T follicular helper cell (primary cell): ENCODE measurements around the gene RUVBL2.

Source experiments
- DNase-seq: peaks from one replicate; pipeline ENCODE4 v3.0.0-alpha.2; 2020; ENCODE audit warnings: low read depth

Gene RUVBL2

GRCh38 chr19:48989701-48990291, 3.9 kb upstream of the RUVBL2 start:
- DNase-seq: no peak

GRCh38 chr19:48990400-48990799, 3.3 kb upstream of the RUVBL2 start:
- no peak for DNase-seq

DNA sequence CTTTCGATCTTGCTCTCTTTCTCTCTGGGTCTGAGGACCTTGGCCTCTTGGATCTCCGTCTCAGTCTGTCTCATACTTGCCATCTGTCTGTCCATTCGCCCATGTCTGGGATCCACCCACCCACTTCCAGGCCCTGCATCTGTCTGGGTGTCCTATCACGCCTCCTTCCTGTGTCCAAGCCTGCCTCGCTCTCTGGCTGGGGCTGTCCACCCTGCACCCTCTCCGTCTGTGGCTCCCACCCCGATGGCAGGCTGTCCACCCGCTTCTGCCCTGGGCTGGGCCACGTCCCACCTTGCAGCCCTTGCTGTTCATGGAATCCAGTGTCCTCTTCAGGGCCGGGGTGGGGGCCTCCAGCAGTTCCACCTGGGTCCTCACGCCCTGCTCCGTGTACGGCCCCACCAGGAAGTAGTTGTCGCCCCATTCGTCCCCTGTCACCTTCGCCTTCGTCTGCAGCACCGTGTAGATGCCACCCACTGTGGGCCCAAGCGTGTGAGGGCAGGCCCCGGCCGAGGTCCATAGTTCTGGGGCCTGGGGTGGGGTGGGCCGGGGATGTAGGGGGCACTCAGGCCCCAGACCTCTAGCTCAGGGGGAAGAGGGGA, 2.6 kb upstream of the RUVBL2 start:
- DNase-seq: no peak

GRCh38 chr19:48991873-48992580, 1.7 kb upstream of the RUVBL2 start:
- DNase-seq: no peak

- no peak for DNase-seq
Measured at GRCh38 chr19:48992581-48993174, 1.0 kb upstream of the RUVBL2 start.

GRCh38 chr19:48994035-48994386, 324 bp downstream of the RUVBL2 start:
- no peak for DNase-seq

GRCh38 chr19:48997972-48998371, 4.3 kb downstream of the RUVBL2 start:
- DNase-seq: peak; percentile 15

GRCh38 chr19:48999481-49000325, 6.0 kb downstream of the RUVBL2 start:
- peak; percentile 55 for DNase-seq

DNA sequence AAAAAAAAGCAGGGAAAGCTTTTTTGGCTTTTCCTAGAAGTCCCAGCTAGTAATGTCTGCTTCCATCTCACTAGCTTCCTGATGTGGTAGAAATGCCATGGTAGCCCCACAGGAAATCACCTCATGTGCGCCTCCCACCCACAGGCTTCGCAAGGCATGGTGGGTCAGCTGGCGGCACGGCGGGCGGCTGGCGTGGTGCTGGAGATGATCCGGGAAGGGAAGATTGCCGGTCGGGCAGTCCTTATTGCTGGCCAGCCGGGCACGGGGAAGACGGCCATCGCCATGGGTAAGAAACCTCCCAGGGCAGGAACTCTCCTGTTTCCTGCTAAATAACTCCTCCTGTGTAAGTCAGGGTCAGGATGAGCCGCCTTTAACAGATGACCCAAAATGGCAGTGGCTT, 10.4 kb downstream of the RUVBL2 start:
- DNase-seq: no peak

- no peak for DNase-seq
Measured at GRCh38 chr19:49004964-49005614, 11.4 kb downstream of the RUVBL2 start.

- DNase-seq: no peak
Measured at GRCh38 chr19:49006905-49007304, 13.2 kb downstream of the RUVBL2 start.

GRCh38 chr19:49009828-49010227, 16.1 kb downstream of the RUVBL2 start:
- no peak for DNase-seq

DNA sequence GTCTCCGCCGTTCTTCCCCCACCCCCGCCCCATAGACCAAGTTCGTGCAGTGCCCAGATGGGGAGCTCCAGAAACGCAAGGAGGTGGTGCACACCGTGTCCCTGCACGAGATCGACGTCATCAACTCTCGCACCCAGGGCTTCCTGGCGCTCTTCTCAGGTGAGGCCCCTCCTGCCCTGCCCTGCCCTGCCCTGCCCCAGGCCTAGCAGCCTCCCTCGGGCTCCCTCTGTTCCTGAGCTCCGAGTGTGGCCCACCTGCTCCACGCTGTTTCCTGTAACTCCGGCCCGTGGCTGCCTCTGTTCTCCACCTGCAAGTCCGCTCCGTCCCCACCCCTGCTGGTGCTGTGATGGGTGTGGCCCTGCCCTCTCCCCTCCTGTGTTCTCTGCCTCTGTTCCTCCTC, 16.8 kb downstream of the RUVBL2 start:
- DNase-seq: no peak

- no peak for DNase-seq
Measured at GRCh38 chr19:49011194-49011593, 17.5 kb downstream of the RUVBL2 start.

- DNase-seq: no peak
Measured at GRCh38 chr19:49014123-49014869, 20.6 kb downstream of the RUVBL2 start.

DNA sequence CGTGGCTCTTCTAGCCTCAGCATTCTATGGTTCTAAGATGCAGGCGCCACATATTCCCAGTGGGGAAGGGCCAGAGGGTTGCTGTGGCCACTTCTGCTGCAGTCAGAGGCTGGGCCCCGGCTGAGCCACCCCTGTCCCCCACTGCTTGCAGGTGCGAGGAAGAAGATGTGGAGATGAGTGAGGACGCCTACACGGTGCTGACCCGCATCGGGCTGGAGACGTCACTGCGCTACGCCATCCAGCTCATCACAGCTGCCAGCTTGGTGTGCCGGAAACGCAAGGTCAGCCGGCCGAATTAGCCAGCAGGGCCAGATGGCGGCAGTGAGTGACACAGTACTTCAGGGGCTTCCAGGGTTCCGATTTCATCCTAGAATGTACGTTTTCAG, 21.2 kb downstream of the RUVBL2 start:
- no peak for DNase-seq

- no peak for DNase-seq
Measured at GRCh38 chr19:49016067-49016839, 22.6 kb downstream of the RUVBL2 start.

GRCh38 chr19:49017041-49017665, 23.5 kb downstream of the RUVBL2 start, which contains the start of gene LHB:
Gene LHB, minus strand, starts transcription at chr19:49017091. Its CDS starts 10 bp downstream, at chr19:49017081.
- DNase-seq: no peak

GRCh38 chr19:49017666-49018351, 24.1 kb downstream of the RUVBL2 start:
- DNase-seq: peak; percentile 49
